HG03025 (cell line): Measurements from ENCODE around the gene VIP.
"Not testable (repeated sequence)": the region's sequence is repeated elsewhere in the genome, so short reads cannot be mapped to it uniquely, and the experiment has no call there.

Experiments
- ATAC-seq: cut with Tn5 transposase; IDR thresholded peaks from one replicate; pipeline ENCODE4 v1.9.1; 2021; ENCODE audit warnings: mild to moderate bottlenecking, moderate library complexity; ENCODE audit not compliant: unreplicated experiment, low FRiP score

The VIP gene

GRCh38 chr6:152750694-152751093 is at the start of gene VIP:
VIP (plus strand) TSS chr6:152750797; CDS start chr6:152752178, 1,381 bp downstream.
- no peak for ATAC-seq

- no peak for ATAC-seq
These were observed 49.3 kb upstream of the VIP start for GRCh38 chr6:152701081-152701862.

GRCh38 chr6:152701863-152702401 is 48.7 kb upstream of the VIP start:
- ATAC-seq, result no peak

GRCh38 chr6:152703750-152704149 is 46.8 kb upstream of the VIP start:
- ATAC-seq, result not testable (repeated sequence)

- no peak for ATAC-seq
These were observed 45.3 kb upstream of the VIP start for GRCh38 chr6:152705327-152705726.

- ATAC-seq, result no peak
These were observed 34.3 kb upstream of the VIP start for GRCh38 chr6:152716322-152716721.

- no peak for ATAC-seq
These were observed 29.6 kb upstream of the VIP start for GRCh38 chr6:152720974-152721373.

GRCh38 chr6:152721956-152722355 is 28.6 kb upstream of the VIP start:
- ATAC-seq, result no peak

GRCh38 chr6:152723398-152723797 is 27.2 kb upstream of the VIP start:
- ATAC-seq, result no peak

- ATAC-seq, result no peak
These were observed 24.3 kb upstream of the VIP start for GRCh38 chr6:152726313-152726712.

- no peak for ATAC-seq
These were observed 23.1 kb upstream of the VIP start for GRCh38 chr6:152727507-152727906.

- no peak for ATAC-seq
These were observed 16.0 kb upstream of the VIP start for GRCh38 chr6:152734630-152735029.

GRCh38 chr6:152736687-152737273 is 13.8 kb upstream of the VIP start:
- no peak for ATAC-seq

- ATAC-seq, result no peak
These were observed 5.0 kb upstream of the VIP start for GRCh38 chr6:152745509-152746171.

GRCh38 chr6:152746172-152746553 is 4.4 kb upstream of the VIP start:
- no peak for ATAC-seq

- no peak for ATAC-seq
These were observed 1.8 kb upstream of the VIP start for GRCh38 chr6:152748843-152749242.

GRCh38 chr6:152749336-152749735 is 1.3 kb upstream of the VIP start:
- no peak for ATAC-seq

- no peak for ATAC-seq
These were observed 14.7 kb downstream of the VIP start for GRCh38 chr6:152765331-152765730.

- ATAC-seq, result no peak
These were observed 18.6 kb downstream of the VIP start for GRCh38 chr6:152769159-152769558.

GRCh38 chr6:152769993-152770392 is 19.4 kb downstream of the VIP start:
- no peak for ATAC-seq

- no peak for ATAC-seq
These were observed 20.6 kb downstream of the VIP start for GRCh38 chr6:152771061-152771687.
